Activated CD8-positive, alpha-beta memory T cell treated with anti-CD3 and anti-CD28 coated beads, Interleukin-2, amount 10 ng/mL, durations not matched to agents 7 days and 5 days (primary cell): ENCODE results near the gene MCRS1. TPM values are rescaled to one million over a fixed set of nuclear protein-coding genes. Genes with fewer than 3 reads are reported as not detected.
"Not testable (repeated sequence)": the region's sequence is repeated elsewhere in the genome, so short reads cannot be mapped to it uniquely, and the experiment has no call there.

ENCODE experiments used
- ATAC-seq: fragments of 150-1000 bp; cut with Tn5 transposase; one replicate; pipeline ENCODE4 v1.10.0; 2021; ENCODE audit warnings: moderate library complexity
- CTCF ChIA-PET: fragments of 350-600 bp; sonication (Branson Sonifier 250); formaldehyde crosslinking; loops from one replicate; lab custom pipeline; 2021; ENCODE audit warnings: antibody characterized with exemption; lab: Charles Lee
- DNase-seq: peaks from one replicate; pipeline ENCODE4 v3.0.0-alpha.2; 2020
- H3K27ac Mint-ChIP-seq: one replicate; pipeline ENCODE4 v1.8.0; 2021; ENCODE audit warnings: mild to moderate bottlenecking, mixed read lengths
- H3K27me3 Mint-ChIP-seq: one replicate; pipeline ENCODE4 v1.8.0; 2021; ENCODE audit warnings: mixed read lengths
- H3K36me3 Mint-ChIP-seq: one replicate; pipeline ENCODE4 v1.8.0; 2021; ENCODE audit warnings: mild to moderate bottlenecking, mixed read lengths
- H3K4me1 Mint-ChIP-seq: one replicate; pipeline ENCODE4 v1.8.0; 2021; ENCODE audit warnings: mixed read lengths
- H3K4me3 Mint-ChIP-seq: one replicate; pipeline ENCODE4 v1.8.0; 2021; ENCODE audit warnings: mild to moderate bottlenecking, moderate library complexity, mixed read lengths
- H3K9me3 Mint-ChIP-seq: one replicate; pipeline ENCODE4 v1.8.0; 2022; ENCODE audit warnings: low read depth, mixed read lengths
- total RNA-seq, 2 experiments: library from RNA; stranded (reverse); gene quantifications; one replicate each; pipeline ENCODE4 v1.2.3, GENCODE V29; 2021

Gene MCRS1
- 10 to 100 TPM; 70.1 to 72.1 TPM for total RNA-seq

GRCh38 chr12:49567611-49568441, at the start of gene MCRS1:
Gene MCRS1, minus strand, starts transcription at chr12:49568142. Its CDS starts 1,411 bp downstream, at chr12:49566731.
- CTCF ChIA-PET = interaction anchor here (0.7 to 8.2 kb wide), 9 partner anchors 9 to 504 kb away, joined by 3 to 56 read pairs (median 4); partner anchors contain the start of genes DNAJC22, FAM186B and TMBIM6
- peak within 1 kb of the TSS; percentile 88 for H3K4me3 Mint-ChIP-seq
- DNase-seq (peak; percentile 93), ATAC-seq (peak; percentile 81)
- no peaks in the 10 kb centered on the region for H3K27me3 Mint-ChIP-seq
- H3K9me3 Mint-ChIP-seq = no peaks in the 10 kb centered on the region
- H3K36me3 Mint-ChIP-seq = peaks cover 9% of the 10 kb centered on the region
- peak within 1 kb of the TSS; percentile 96 for H3K27ac Mint-ChIP-seq
- peaks cover 57% of the 10 kb centered on the region for H3K4me1 Mint-ChIP-seq

DNA sequence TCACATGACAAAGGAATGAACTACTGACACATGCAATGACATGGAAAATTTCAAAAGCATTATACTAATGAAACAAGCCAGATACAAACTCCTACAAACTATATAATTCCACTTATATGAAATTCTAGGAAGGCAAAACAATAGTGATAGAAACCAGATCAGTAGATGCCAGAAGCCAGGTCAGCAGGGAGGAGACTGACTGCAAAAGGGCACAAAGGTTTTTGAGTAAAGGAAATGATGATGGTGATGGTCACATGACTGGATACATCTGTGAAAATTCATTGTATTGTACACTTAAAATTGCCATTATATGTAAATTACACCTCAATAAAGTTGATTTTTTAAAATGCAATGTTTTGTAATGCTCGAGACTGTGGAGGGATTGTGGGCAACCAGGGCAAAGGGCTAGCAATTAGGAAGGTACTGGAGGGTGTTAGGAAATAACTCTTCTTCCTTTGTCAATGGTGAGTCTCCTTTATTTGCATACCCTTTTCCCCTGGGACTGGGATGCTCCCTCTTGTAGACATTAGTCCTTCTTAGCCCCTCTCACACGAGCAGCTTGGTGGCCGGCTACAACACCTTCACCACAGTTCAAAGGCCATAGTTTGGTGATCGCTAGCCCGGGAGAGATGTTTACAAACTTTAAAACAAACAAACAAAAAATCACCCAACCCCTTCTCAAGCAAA, 48.7 kb upstream of the MCRS1 start:
- H3K4me3 Mint-ChIP-seq = no peak overlapping the region
- no peak for ATAC-seq
- H3K36me3 Mint-ChIP-seq = no peaks in the 10 kb centered on the region
- peaks cover 13% of the 10 kb centered on the region for H3K4me1 Mint-ChIP-seq
- H3K9me3 Mint-ChIP-seq = peaks cover 2% of the 10 kb centered on the region
- H3K27me3 Mint-ChIP-seq = peaks cover 56% of the 10 kb centered on the region
- no peak overlapping the region for H3K27ac Mint-ChIP-seq
- CTCF ChIA-PET = interaction anchor here (1.3 kb wide), 1 partner anchor 125 kb away, joined by 3 read pairs; the partner anchor contains the start of gene TMBIM6
- DNase-seq = no peak

DNA sequence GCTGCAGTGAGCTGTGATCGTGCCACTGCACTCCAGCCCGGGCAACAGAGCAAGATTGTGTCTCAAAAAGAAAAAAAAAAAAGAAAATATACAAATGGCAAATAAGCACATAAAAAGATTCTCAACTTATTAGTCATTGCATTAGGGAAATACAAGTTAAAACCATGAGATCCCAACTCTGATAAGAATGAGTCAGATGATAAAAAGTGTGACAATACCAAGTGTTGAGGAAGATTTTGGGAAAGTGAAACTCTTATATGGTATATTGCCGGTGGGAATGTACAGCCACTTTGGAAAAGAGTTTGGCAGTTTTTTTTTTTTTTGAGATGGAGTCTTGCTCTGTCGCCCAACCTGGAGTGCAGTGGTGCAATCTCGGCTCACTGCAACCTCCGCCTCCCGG, 47.8 kb upstream of the MCRS1 start:
- DNase-seq (no peak), ATAC-seq (no peak)
- peaks cover 2% of the 10 kb centered on the region for H3K9me3 Mint-ChIP-seq
- H3K4me1 Mint-ChIP-seq = peaks cover 4% of the 10 kb centered on the region
- H3K27ac Mint-ChIP-seq = no peak overlapping the region
- H3K4me3 Mint-ChIP-seq = no peak overlapping the region
- peaks cover 48% of the 10 kb centered on the region for H3K27me3 Mint-ChIP-seq
- no peaks in the 10 kb centered on the region for H3K36me3 Mint-ChIP-seq
- CTCF ChIA-PET = interaction anchor here (0.8 to 1.7 kb wide), 3 partner anchors 92 to 163 kb away, joined by 3 to 4 read pairs (median 3); partner anchors contain the start of gene TMBIM6

DNA sequence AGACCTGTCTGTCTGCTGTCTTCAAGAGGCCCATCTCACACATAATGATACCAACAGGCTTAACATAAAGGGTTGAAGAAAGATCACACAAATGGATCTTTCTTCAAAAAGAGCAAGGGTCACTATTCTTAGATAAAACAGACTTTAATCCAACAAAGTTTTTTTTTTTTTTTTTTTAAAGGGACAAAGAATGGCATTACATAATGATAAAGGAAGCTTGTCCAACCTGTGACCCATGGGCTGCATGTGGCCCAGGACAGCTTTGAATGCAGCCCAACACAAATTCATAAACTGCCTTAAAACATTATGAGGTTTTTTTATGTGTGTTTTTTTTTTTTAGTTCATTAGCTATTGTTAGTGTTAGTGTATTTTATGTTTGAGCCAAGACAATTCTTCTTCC, 44.3 kb upstream of the MCRS1 start:
- Mint-ChIP-seq H3K27ac (no peak overlapping the region), H3K4me1 (peaks cover 4% of the 10 kb centered on the region), H3K9me3 (peaks cover 2% of the 10 kb centered on the region), H3K27me3 (peaks cover 23% of the 10 kb centered on the region), H3K36me3 (no peaks in the 10 kb centered on the region), H3K4me3 (no peak overlapping the region)
- ATAC-seq (no peak), DNase-seq (no peak)
- CTCF ChIA-PET = interaction anchor here (0.8 to 1.5 kb wide), 4 partner anchors 11 to 354 kb away, joined by 4 to 7 read pairs (median 4); partner anchors contain the start of gene PRPF40B

DNA sequence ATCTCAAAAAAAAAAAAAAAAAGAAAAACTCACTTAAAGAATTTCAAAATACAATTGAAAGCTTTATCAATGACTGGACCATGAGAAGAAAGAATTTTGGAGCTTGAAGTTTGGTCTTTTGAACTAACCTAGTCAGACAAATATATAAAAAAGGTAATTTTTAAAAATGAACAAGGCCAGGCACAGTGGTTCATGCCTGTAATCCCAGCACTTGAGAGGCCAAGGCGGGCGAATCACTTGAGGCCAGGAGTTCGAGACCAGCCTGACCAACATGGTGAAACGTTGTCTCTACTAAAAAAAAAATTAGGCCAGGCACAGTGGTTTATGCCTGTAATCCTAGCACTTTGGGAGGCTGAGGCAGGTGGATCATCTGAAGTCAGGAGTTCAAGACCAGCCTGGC, 42.8 kb upstream of the MCRS1 start:
- CTCF ChIA-PET = interaction anchor here (1.4 kb wide), 1 partner anchor 9 kb away, joined by 4 read pairs; no protein-coding TSS in a partner anchor
- not testable (repeated sequence) for DNase-seq, H3K4me1 Mint-ChIP-seq, H3K4me3 Mint-ChIP-seq, ATAC-seq, H3K9me3 Mint-ChIP-seq, H3K27ac Mint-ChIP-seq, H3K36me3 Mint-ChIP-seq
- H3K27me3 Mint-ChIP-seq = peaks cover 18% of the 10 kb centered on the region

- Mint-ChIP-seq H3K36me3 (no peaks in the 10 kb centered on the region), H3K9me3 (no peaks in the 10 kb centered on the region), H3K27ac (no peak overlapping the region), H3K4me3 (no peak overlapping the region), H3K4me1 (peaks cover 6% of the 10 kb centered on the region), H3K27me3 (peaks cover 18% of the 10 kb centered on the region)
- DNase-seq (no peak), ATAC-seq (no peak)
- CTCF ChIA-PET = interaction anchor here (0.6 to 1.4 kb wide), 2 partner anchors 8 to 37 kb away, joined by 4 read pairs; no protein-coding TSS in a partner anchor
These were observed 41.9 kb upstream of the MCRS1 start for GRCh38 chr12:49609875-49610154.

DNA sequence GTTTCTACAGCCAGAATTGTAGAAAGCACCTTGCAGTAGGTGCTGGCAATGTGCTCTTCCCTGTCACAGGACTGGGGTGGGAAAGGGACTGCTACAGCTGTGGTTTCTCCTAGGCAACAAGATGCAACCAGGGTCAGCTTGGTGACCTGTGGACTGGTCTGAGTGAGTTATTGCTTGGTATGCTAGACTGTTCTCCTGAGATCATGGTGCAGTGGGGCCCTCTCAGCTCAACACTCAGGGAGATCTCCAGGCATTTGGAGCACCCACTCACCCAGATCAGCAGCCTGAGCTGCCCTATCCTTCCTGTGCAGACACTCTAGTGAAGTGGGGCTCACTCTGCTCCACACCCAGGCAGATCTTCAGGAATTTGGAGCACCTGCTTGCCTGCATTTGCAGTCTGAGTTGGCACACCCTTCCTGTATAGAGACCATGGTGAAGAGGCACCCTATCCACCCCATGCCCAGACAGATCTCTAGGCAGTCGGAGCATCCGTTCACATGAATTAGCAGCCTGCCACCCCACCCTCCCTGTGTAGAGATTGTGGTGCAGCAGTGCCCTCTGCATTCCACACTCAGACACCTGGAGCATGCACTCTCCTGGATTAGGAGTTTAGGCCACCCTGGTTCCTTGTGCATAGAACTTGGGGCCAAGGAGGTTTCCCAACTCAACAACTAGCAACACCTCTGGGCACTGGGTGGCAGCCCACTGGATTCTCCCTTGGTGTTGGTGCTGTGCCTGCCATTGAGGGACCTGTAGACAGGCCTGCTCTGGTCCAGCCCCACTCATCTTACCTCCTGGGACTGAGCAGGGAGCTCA, 41.3 kb upstream of the MCRS1 start:
- DNase-seq (no peak), ATAC-seq (no peak)
- H3K27me3 Mint-ChIP-seq = peaks cover 15% of the 10 kb centered on the region
- CTCF ChIA-PET = interaction anchor here (0.6 to 1.3 kb wide), 2 partner anchors 37 to 168 kb away, joined by 3 to 4 read pairs; no protein-coding TSS in a partner anchor
- no peaks in the 10 kb centered on the region for H3K9me3 Mint-ChIP-seq
- H3K36me3 Mint-ChIP-seq = no peaks in the 10 kb centered on the region
- no peak overlapping the region for H3K4me3 Mint-ChIP-seq
- no peak overlapping the region for H3K27ac Mint-ChIP-seq
- peaks cover 6% of the 10 kb centered on the region for H3K4me1 Mint-ChIP-seq

- H3K9me3 Mint-ChIP-seq, H3K27ac Mint-ChIP-seq, ATAC-seq, H3K27me3 Mint-ChIP-seq, H3K4me3 Mint-ChIP-seq, H3K36me3 Mint-ChIP-seq, H3K4me1 Mint-ChIP-seq, DNase-seq: not testable (repeated sequence)
- CTCF ChIA-PET = interaction anchor here (0.7 to 0.8 kb wide), 2 partner anchors 13 to 38 kb away, joined by 3 read pairs; no protein-coding TSS in a partner anchor
These were observed 37.6 kb upstream of the MCRS1 start, which contains the start of gene FAM186B for GRCh38 chr12:49605539-49605938. Gene FAM186B, minus strand, starts transcription at chr12:49605639. Its CDS starts 162 bp downstream, at chr12:49605477.

DNA sequence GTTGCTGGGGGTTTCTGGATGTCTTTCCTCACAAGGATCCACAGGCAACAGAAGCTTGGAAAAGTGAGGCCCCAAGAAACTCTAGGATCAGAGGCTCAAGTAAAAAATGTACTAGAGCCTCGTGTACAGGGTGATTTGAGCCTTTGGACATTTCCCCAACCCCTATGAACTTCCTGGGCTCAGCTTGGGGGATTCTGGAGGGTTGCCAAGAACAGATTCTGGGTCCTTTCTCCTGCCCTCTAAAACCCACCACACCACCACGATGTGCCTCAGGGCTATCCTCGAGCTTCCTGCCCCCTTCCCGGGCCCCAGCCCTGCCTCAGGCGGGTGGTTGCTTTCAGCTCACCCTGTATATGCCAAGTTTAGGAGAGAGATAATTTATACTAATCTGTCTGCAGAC, 36.9 kb upstream of the MCRS1 start:
- no peaks in the 10 kb centered on the region for H3K36me3 Mint-ChIP-seq
- peaks cover 6% of the 10 kb centered on the region for H3K4me1 Mint-ChIP-seq
- DNase-seq = no peak
- no peak overlapping the region for H3K4me3 Mint-ChIP-seq
- CTCF ChIA-PET = interaction anchor here (0.7 to 1.1 kb wide), 3 partner anchors 13 to 246 kb away, joined by 3 read pairs; no protein-coding TSS in a partner anchor
- H3K27ac Mint-ChIP-seq = no peak overlapping the region
- peaks cover 6% of the 10 kb centered on the region for H3K27me3 Mint-ChIP-seq
- H3K9me3 Mint-ChIP-seq = no peaks in the 10 kb centered on the region
- no peak for ATAC-seq

GRCh38 chr12:49603721-49604120, 35.8 kb upstream of the MCRS1 start:
- peaks cover 6% of the 10 kb centered on the region for H3K4me1 Mint-ChIP-seq

DNA sequence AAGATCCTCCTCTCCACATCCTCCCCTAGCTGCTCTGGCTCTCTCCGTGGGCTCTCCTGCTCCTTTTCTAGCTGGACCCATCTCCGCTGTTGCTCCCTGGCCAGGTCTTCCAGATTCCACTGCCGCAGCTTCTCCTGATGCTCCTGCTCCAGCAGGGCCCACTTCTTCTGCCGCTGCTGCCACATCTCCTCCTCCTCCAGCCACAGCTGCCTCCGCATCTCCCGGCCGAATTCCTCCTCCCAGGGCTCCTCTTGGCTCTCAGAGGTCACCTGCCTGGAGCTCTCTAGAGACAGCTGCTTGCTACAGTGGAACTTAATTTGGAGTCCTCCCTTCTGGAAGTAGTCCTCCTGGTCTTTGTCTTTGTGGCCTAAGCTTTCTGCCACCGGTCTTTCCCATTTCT, 32.0 kb upstream of the MCRS1 start:
- H3K9me3 Mint-ChIP-seq = no peaks in the 10 kb centered on the region
- peaks cover 1% of the 10 kb centered on the region for H3K4me1 Mint-ChIP-seq
- DNase-seq = no peak
- no peak for ATAC-seq
- no peak overlapping the region for H3K4me3 Mint-ChIP-seq
- H3K27ac Mint-ChIP-seq = no peak overlapping the region
- H3K36me3 Mint-ChIP-seq = no peaks in the 10 kb centered on the region
- CTCF ChIA-PET = interaction anchor here (0.8 to 1.8 kb wide), 2 partner anchors 20 to 23 kb away, joined by 3 to 5 read pairs; no protein-coding TSS in a partner anchor
- H3K27me3 Mint-ChIP-seq = no peaks in the 10 kb centered on the region

More at GRCh38 chr12:49603721-49604120, 35.8 kb upstream of the MCRS1 start:
- CTCF ChIA-PET = interaction anchor here (0.8 to 2.4 kb wide), 4 partner anchors 11 to 256 kb away, joined by 3 to 6 read pairs (median 4); no protein-coding TSS in a partner anchor
- ATAC-seq (no peak), DNase-seq (no peak)
- Mint-ChIP-seq H3K9me3 (no peaks in the 10 kb centered on the region), H3K27me3 (peaks cover 4% of the 10 kb centered on the region), H3K36me3 (no peaks in the 10 kb centered on the region), H3K4me3 (no peak overlapping the region), H3K27ac (no peak overlapping the region)

DNA sequence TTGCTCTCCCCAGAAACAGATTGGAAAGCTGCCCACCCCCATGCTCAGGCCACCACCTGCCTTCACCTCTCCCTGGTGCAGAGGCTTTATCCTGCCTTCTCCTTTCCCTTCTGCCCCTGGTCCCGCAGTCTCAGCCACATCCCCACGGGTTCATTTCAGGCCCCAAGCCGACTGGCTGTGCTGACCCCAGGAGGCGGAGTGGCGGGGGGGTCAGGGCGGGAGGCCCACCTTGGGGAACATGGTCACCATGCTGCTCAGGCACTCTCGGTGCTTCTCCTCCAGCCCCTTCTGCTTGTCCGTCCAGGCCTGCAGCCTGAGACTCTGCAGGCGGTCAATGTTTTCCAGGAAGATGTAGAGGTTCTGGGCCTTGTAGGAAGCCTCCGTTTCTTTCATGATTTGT, 30.6 kb upstream of the MCRS1 start:
- Mint-ChIP-seq H3K27me3 (no peaks in the 10 kb centered on the region), H3K4me3 (no peak overlapping the region), H3K9me3 (no peaks in the 10 kb centered on the region), H3K36me3 (no peaks in the 10 kb centered on the region), H3K27ac (no peak overlapping the region), H3K4me1 (no peaks in the 10 kb centered on the region)
- ATAC-seq (no peak), DNase-seq (no peak)
- CTCF ChIA-PET = interaction anchor here (0.9 kb wide), 1 partner anchor 18 kb away, joined by 7 read pairs; no protein-coding TSS in a partner anchor
